KOPT-K1 (cell line): ENCODE measurements around the gene FOXI1.

Source experiments
- H3K27ac ChIP-seq: fragments of 200-600 bp; sonication (generic); 2 replicates; pipeline ENCODE4 v1.5.1; 2016; ENCODE audit warnings: antibody characterized with exemption, mild to moderate bottlenecking, low read depth, low read length; ENCODE audit not compliant: poor library complexity, severe bottlenecking
- H3K36me3 ChIP-seq: fragments of 200-600 bp; sonication (generic); 2 replicates; pipeline ENCODE4 v1.5.1; 2017; ENCODE audit warnings: antibody characterized with exemption, mild to moderate bottlenecking, low read length, moderate library complexity; ENCODE audit not compliant: insufficient read depth
- H3K9me3 ChIP-seq: fragments of 200-600 bp; sonication (generic); 2 replicates; pipeline ENCODE4 v1.5.1; 2017; ENCODE audit warnings: antibody characterized with exemption, low read length, mild to moderate bottlenecking; ENCODE audit not compliant: insufficient read depth, poor library complexity, severe bottlenecking

The FOXI1 gene

DNA sequence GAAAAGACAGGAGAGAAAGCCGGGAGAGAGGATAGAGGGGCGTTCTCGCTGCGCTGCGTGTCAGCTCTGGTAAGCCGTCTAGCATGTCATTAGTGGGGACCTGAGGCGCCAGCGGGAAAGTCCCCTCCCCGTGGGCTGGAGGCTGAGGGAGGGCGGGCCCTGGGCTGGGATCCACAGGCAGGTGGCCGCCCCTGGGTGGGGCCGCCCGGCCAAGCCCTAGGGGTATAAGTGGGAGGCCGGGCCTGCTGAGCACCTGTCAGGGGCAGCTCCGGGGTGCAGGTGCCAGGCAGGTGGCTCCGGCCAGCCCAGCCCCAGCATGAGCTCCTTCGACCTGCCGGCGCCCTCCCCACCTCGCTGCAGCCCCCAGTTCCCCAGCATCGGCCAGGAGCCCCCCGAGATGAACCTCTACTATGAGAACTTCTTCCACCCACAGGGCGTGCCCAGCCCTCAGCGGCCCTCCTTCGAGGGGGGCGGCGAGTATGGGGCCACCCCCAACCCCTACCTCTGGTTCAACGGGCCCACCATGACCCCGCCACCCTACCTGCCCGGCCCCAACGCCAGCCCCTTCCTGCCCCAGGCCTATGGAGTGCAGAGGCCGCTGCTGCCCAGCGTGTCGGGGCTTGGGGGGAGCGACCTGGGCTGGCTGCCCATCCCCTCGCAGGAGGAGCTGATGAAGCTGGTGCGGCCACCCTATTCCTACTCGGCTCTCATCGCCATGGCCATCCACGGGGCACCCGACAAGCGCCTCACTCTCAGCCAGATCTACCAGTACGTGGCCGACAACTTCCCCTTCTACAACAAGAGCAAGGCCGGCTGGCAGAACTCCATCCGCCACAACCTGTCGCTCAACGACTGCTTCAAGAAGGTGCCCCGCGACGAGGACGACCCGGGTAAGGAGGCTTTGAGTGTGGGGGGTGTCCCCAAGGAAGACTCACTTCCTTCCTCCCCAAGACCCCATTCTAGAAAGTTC, at the start of gene FOXI1:
FOXI1 (plus strand) TSS at position 256 of the 970 bp plus-strand sequence; CDS start at position 317, 61 bp downstream.
- Histone ChIP-seq H3K36me3 (no peaks in the 10 kb centered on the region), H3K9me3 (no peaks in the 10 kb centered on the region), H3K27ac (no peak within 1 kb of the TSS)

DNA sequence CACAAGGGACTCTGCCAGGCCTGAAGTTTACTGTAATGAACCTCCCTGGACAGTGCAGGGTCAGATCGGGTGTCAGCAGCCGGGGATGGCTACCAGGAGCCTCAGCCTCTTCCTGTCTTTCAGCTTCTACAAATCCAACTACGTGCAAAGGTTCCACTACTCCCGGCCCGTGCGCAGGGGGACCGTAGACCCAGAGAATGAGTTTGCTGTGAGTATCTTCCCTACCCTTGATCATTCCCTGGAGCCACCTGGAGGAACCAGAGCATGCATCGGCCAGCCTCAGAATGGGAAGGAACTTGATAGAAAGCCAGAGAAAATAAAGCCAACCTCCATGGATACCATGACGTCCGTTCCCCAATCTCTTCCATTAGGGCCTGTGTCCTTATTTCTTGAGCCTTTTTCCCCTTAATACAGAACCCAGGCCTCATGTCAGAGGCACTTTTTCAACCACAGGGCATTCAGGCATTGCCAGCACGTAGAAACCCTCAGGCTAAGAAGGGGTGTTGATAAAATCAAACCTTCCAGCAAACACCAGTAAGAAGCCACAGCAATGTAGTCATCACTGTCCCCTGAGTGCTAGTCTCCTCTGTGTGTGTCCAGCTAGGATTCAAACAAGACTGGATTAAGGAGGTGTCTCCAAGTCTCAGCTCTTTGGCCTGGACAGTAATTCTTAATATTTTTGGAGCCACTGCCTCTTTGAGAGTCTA, 49.0 kb upstream of the FOXI1 start:
- H3K36me3 ChIP-seq = peaks cover 96% of the 10 kb centered on the region

DNA sequence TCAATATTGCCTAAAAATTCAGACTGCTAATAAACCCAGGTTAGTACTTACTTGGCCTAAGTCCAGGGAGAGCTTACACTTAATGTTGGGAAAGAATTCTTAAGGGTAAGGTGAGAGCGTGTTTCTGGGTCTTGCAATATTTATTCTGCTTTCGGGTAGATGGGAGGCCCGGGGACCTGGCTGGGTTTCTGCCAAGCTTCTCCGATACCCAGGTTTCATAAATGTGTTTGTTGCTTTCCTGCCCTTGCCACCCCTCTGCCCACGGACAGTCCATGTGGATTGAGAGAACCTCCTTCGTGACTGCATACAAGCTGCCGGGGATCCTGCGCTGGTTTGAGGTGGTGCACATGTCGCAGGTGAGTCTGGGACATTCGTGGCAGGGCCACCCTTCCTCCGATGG, 48.4 kb upstream of the FOXI1 start:
- H3K27ac ChIP-seq = no peak overlapping the region
- peaks cover 94% of the 10 kb centered on the region for H3K36me3 ChIP-seq
- no peaks in the 10 kb centered on the region for H3K9me3 ChIP-seq

More for the DNA sequence above, 49.0 kb upstream of the FOXI1 start:
- H3K27ac ChIP-seq = no peak overlapping the region
- no peaks in the 10 kb centered on the region for H3K9me3 ChIP-seq

GRCh38 chr5:170059221-170059620, 46.5 kb upstream of the FOXI1 start:
- no peak overlapping the region for H3K27ac ChIP-seq
- H3K9me3 ChIP-seq = no peaks in the 10 kb centered on the region
- peaks cover 94% of the 10 kb centered on the region for H3K36me3 ChIP-seq

DNA sequence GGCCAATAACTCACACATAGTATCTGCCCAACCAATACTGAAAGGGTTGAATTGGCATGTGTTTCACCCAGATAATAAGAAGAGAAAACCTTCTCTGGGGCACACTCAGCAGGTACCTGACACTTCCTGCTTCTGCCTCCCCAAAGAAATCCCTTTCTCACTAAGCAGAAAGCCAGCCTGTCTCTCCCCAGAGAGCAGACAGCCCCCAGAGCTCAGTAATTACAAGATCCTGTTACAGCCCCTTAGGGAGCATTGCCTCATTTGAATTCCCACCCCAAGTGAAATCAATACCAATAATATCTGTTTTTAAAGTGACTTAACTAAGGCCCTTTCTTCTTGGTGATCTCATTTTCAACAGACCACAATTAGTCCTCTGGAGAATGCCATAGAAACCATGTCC, 38.5 kb upstream of the FOXI1 start:
- H3K9me3 ChIP-seq = no peaks in the 10 kb centered on the region
- peaks cover 90% of the 10 kb centered on the region for H3K36me3 ChIP-seq
- no peak overlapping the region for H3K27ac ChIP-seq

- Histone ChIP-seq H3K9me3 (no peaks in the 10 kb centered on the region), H3K36me3 (peaks cover 91% of the 10 kb centered on the region), H3K27ac (no peak overlapping the region)
These were observed 38.0 kb upstream of the FOXI1 start for GRCh38 chr5:170067574-170068170.

DNA sequence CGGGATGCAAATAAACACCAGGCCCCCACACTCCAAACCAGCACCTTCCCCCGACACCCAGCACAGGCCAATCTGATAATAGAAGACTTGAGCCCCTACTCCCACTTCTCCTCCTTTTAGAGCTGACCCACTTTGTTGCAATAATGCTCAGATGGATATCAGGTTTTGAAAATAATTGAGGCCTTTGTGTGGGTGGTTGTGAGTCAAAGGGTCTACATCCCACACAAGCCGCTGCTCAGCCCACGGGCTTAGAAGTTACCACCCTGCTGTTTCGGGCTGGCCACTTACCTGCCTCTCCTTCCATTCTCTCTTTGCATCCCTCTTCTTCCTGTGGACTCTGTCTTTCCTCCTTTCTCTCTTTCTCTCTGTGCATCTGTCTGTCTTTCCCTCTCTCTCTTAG, 36.2 kb upstream of the FOXI1 start:
- Histone ChIP-seq H3K27ac (no peak overlapping the region), H3K36me3 (peaks cover 86% of the 10 kb centered on the region), H3K9me3 (no peaks in the 10 kb centered on the region)

- no peaks in the 10 kb centered on the region for H3K9me3 ChIP-seq
- H3K27ac ChIP-seq = no peak overlapping the region
- H3K36me3 ChIP-seq = peaks cover 92% of the 10 kb centered on the region
These were observed 34.9 kb upstream of the FOXI1 start for GRCh38 chr5:170070556-170071412.

DNA sequence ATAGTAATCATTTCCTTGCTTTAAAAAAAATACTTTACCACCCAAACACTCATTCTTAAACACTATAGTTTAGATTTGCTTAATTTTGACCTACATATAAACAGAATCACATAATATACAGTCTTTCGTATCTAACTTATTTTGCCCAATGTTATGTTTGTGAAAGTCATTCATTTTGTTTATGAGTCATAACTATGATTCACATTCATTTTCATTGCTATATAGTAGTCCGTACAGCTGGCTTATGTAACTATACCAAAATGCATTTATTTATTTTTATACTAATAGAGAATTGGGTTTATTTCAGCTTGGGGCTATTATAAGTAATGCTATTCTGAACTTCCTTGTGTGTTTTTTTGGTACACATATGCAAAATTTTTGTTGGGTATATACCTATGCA, 33.9 kb upstream of the FOXI1 start:
- Histone ChIP-seq H3K36me3 (peaks cover 95% of the 10 kb centered on the region), H3K27ac (no peak overlapping the region), H3K9me3 (no peaks in the 10 kb centered on the region)

- Histone ChIP-seq H3K9me3 (no peaks in the 10 kb centered on the region), H3K27ac (no peak overlapping the region), H3K36me3 (peaks cover 95% of the 10 kb centered on the region)
These were observed 30.0 kb upstream of the FOXI1 start for GRCh38 chr5:170075696-170076095.

GRCh38 chr5:170076211-170076610, 29.5 kb upstream of the FOXI1 start:
- Histone ChIP-seq H3K9me3 (no peaks in the 10 kb centered on the region), H3K36me3 (peaks cover 95% of the 10 kb centered on the region), H3K27ac (no peak overlapping the region)

DNA sequence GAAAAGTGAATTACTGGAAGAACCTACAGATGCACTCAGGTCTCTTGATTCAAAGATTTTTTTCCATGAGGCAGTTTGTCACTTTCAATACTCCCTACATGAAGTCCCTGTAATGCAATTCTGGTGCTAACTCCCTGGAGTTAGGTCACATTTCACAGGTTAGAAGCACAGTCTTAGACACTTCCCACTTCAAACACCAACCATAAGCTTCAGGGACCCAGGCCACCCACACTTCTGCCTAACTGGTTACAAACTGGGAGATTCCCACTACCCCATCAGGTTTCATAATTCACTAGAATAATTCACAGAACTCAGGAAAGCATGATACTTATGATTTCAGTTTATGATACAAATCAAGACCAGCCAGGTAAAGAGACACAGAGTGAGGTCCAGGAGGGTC, 29.0 kb upstream of the FOXI1 start:
- Histone ChIP-seq H3K9me3 (no peaks in the 10 kb centered on the region), H3K27ac (no peak overlapping the region), H3K36me3 (peaks cover 95% of the 10 kb centered on the region)

- Histone ChIP-seq H3K36me3 (peaks cover 95% of the 10 kb centered on the region), H3K27ac (no peak overlapping the region), H3K9me3 (no peaks in the 10 kb centered on the region)
These were observed 28.2 kb upstream of the FOXI1 start for GRCh38 chr5:170077526-170077925.

- H3K36me3 ChIP-seq = peaks cover 95% of the 10 kb centered on the region
- no peak overlapping the region for H3K27ac ChIP-seq
- H3K9me3 ChIP-seq = no peaks in the 10 kb centered on the region
These were observed 27.2 kb upstream of the FOXI1 start for GRCh38 chr5:170078458-170078857.
